ENCODE data around the gene CLCN3.
"Not testable (repeated sequence)": the region's sequence is repeated elsewhere in the genome, so short reads cannot be mapped to it uniquely, and the experiment has no call there.

CLCN3 gene

DNA sequence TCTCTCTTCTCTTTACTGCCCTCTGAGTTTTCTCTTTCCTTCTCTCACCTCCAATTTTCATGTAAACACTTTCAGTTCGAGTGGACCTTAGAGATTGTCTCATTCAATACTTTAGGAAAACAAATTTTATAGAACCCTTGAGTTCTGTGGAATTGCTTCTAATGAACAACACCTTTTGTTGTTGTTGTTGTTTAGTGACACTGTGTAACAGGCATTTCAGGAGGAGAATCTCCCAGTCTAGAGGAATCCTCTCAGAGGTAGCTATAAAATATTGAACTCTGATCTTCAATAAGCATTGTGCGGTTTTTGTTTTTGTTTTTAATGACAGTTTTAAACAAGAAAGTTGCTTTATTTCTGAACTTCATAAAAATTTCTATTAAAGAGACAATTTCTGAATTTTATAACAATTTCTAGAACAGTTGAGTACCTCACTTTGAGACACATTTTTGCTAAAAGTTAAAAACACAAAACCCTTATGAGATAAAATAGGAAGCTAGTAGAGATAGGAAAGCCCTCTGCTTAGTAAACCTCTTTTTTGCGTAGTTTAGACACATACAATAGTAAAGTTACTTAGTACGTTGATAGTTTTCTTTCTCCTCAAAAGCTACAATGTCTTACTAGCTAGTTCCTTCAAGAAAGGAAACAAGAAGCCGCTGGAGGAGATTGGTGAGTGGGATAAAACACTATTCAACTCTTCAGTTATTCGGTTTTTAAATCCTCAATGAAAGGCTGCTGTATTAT lies 38.8 kb downstream of the CLCN3 start:
- DNase-seq, result no peak

DNA sequence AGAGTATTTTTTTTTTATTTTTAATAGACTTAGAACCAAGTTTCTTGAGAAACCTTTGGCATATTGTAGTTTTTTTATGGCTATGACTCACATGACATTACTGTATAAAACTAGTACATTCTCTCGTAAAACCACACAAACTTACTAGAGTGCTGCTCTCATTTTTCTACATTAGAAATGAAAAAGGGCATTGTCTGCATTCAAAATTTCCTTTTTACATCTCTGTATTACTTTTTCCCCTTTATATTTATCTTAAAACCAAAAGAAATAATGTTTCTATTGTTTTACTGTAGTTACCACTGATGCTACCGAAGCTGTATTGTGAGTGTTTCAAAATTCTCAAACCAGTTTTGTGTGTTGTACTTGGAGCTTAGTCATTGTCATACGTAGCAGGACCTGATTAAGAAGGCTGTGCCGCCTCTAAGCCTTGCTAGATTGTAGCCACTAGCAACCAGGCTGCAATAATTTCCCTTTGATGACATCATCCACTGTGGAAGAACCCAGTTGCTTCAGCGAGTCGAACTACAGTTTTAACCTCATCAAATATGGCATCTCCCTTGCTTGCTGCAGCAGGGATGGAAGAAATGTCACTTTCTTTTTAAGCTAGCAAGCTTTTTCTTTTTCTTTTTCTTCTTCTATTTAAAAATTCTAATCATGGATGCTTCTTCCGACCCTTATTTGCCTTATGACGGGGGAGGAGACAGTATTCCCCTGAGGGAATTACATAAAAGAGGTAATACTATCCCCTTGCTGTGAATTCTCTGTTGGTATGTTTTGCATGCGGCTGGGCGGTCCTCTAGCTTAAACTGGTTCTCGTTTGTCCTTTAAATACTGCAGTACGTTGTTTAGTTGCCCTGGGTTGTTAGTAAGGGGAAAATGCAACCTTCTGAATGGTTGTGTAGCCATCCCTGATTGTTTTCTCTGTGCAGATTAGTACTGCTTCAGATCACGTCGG lies 39.6 kb downstream of the CLCN3 start:
- DNase-seq, result no peak

DNA sequence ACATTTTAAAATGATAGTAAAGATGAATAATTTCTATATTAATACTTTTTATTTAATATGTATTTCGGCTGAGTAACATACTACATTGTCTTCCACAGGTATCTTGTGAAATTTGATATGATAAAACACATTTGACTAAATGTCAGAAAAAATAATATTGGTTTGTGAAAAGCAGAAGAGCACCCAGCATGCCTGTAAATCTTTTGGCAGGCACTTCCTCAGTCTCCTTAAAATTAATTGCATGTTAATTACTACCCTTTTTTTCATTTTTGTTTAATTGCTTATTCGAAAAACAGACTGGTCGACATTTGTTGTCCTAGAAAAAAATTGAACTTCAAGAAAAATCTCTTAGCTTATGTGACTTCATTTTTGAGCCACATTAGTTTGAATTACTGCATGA lies 40.6 kb downstream of the CLCN3 start:
- no peak for DNase-seq

DNA sequence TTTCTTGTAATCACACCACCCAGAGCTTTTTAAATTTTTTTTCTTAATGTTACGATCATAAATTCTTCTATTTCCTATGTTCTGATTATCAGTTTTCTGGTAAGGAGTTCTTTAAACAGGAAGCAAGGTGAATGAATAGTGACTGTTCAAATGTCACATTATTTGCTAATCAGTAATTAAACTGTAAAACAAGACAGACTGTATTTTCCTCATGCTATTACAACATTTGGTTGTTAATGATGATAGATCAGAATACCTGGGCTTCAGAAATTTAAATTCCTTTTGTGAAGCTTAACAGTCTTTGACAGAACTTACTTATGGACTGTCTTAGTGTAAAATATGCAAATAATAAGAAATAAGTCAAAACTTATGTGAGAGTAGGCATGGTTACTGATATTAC lies 41.4 kb downstream of the CLCN3 start:
- no peak for DNase-seq

DNA sequence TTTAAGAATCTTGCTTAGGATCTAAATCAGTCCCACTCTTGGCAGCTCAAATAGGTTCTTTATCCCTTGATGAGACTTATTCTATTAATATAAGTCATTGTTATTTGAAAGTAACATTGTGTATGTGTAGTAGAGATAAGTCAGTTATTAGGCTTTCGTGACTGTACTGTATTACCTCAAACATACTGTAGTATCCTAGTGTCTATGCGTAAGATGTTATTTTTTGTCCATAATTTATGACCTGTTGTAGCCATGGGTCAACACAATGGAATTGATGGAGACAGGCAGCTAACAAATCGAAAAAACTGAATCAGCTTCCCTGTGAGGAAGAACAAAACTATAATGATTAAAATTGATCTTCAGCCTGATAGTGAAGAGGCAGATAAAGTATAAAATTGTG lies 41.8 kb downstream of the CLCN3 start:
- DNase-seq, result no peak

DNA sequence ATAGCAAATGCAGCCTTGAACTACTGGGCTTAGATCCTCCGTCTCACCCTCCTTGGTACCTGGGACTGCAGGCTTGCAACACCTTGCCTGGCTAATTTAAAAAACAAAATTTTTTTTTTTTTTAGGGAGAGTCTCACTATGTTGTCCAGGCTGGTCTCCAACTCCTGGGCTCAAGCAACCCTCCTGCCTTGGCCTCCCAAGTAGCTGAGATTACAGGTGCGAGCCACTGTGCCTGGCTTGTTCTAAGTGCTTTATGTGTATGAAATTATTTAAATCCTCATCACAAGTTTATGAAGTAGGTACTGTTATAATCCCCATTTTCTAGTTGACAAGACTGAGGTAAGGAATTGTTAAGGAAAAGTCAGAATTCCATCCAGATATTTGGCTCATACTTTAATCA lies 43.0 kb downstream of the CLCN3 start:
- no peak for DNase-seq

DNA sequence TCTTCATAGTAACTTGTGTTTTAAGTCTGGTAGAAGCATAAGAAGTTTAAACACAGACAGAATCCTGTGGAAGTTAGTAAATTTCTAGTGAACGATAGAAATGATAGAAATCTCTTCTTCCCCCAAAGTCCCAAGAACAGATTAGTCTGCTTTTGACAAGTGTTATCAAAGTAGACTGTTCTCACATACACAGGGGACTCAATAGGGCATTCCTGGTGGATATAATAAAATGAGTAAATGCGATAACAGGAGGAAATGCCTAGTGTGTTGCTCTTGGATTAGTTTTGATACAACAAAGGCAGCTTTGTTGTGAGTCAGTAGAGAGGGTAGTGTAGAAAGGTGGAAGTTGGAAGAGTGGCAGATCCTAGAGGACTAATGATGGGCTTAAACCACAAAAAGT lies 43.5 kb downstream of the CLCN3 start:
- no peak for DNase-seq

DNA sequence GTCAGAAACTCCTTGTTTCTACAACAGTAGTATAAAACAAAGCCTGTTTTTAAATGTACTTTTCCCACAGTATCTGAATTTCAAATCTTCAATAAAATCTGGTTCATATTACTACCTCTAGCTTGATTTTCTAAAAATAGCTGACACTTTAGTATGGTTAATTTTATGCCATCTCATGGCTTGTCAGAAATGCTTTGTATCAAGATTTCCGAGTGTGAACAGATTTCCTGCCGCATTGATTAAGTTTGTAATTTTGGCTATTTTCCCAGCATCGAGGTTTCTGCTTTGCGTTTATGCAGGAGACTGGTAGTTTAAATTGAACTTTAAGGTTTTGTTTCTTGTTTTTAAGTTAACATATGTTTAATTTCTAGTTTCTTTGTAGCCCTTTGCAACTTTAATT lies 44.2 kb downstream of the CLCN3 start:
- no peak for DNase-seq

DNA sequence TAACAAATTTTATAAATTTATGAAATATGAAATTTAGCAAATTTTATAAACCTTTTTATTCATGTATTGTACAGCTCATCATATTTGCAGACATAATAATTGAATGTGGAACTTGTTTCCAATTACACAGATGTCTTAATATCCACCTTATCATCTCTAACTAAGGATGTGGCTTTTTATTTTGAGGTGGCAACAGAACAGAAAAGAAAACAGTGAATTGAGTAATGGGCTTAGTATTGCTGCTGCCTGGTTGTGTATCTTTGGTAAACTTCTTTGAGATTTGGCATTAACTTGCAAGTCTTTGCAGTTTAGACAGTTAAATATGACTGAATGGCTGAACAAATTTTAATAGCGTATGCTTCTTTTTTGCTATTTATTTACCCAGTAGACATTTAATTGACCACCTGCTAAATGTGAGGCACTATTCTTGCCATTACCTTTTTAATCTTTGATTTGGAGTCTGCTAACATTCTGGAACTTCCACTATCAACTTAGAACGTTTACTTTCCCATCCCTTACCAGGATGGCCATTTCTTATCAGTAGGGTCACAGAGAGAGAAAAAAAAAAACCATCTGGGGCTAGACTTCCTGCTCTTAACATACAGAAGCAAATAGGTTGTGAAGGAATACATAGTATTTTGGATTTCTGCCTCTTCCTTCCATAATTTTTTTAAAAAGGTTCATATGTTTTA lies 44.8 kb downstream of the CLCN3 start:
- DNase-seq, result no peak

DNA sequence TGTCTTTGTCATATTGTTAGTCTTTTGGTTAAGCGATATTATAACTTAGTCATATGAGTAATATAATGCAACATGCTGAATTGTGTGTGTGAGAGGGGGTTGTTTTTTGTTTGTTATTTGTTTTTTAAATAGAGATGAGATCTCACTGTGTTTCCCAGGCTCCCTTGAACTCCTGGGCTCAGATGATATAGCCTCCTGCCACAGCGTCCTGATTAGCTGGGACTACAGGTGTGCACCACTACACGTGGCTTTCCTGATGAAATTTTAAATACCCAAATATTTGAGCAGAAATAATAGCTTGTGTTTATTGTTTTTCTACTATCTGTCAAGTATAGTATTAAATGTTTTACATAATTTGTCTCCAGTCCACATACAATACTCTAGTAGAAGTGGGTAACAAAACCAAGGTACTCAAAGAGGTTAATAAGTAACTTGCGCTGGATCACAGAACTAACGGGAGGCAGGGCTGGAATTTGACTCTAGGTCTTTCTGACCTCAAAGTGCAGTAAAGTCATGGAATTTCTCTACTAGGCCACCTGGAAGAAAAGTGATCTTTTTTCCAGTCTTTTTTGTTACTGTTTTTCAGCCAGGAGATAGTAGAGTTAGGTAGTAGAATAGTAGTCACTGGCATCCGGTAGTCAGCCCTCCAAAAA lies 47.8 kb downstream of the CLCN3 start:
- no peak for DNase-seq

DNA sequence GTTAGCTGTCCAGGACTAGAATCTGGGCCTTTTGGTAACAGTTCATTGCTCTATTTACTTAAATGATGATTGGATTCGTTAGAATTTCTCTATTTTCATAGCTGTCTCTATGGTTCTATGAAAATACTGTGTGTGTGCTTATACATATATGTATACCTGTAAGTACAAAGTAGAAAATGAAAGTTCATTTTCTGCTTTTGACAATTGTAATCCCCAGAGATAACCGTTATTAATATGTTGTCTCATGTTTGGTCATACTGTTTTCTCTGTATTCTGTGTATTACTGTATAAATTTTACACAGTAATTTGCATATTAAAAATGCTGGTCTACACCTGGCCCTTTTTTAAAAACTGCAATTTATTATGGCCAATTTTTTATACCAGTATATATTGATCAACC lies 55.4 kb downstream of the CLCN3 start:
- DNase-seq, result no peak

DNA sequence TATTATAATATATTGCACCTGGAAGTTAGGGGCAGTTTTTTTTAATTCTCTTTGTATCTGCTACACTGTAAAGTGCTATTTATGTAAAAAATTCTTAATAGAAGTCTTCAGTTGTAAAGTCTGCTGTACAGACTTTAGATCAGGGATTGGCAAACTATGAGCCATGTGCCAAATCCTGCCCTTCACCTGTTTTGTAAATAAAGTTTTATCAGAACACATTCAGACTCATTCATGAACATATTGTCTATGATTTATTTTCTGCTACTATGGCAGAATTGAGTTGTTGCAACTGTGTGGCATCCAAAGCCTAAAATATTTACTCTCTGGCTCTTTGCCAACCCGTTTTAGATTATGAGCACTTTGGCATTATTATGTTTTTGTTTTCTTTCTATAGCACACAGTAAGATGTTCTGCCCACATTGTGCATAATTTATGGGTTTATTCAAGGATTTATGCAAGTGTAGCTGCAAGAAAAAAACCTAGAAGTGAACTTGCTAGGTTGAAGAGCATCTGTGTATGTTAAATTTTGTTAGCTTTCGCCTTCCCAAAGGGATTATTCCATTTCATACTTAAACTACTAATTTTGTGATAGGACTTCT lies 56.9 kb downstream of the CLCN3 start:
- DNase-seq, result no peak

DNA sequence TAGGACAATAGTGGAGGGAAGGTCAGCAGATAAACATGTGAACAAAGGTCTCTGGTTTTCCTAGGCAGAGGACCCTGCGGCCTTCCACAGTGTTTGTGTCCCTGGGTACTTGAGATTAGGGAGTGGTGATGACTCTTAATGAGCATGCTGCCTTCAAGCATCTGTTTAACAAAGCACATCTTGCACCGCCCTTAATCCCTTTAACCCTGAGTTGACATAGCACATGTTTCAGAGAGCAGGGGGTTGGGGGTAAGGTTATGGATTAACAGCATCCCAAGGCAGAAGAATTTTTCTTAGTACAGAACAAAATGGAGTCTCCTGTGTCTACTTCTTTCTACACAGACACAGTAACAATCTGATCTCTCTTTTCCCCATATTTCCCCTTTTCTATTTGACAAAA lies 58.1 kb downstream of the CLCN3 start:
- DNase-seq, result not testable (repeated sequence)

DNA sequence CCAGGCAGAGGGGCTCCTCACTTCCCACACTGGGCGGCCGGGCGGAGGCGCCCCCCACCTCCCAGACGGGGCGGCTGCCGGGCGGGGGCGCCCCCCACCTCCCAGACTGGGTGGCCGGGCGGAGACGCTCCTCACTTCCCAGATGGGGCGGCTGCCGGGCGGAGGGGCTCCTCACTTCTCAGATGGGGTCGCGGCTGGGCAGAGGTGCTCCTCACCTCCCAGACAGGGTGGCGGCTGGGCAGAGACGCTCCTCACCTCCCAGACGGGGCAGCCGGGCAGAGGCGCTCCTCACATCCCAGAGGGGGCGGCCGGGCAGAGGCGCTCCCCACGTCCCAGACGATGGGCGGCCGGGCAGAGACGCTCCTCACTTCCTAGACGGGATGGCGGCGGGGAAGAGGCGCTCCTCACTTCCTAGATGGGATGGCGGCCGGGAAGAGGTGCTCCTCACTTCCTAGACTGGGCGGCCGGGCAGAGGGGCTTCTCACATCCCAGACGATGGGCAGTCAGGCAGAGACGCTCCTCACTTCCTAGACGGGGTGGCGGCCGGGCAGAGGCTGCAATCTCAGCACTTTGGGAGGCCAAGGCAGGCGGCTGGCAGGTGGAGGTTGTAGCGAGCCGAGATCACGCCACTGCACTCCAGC lies 58.7 kb downstream of the CLCN3 start:
- DNase-seq, result not testable (repeated sequence)

DNA sequence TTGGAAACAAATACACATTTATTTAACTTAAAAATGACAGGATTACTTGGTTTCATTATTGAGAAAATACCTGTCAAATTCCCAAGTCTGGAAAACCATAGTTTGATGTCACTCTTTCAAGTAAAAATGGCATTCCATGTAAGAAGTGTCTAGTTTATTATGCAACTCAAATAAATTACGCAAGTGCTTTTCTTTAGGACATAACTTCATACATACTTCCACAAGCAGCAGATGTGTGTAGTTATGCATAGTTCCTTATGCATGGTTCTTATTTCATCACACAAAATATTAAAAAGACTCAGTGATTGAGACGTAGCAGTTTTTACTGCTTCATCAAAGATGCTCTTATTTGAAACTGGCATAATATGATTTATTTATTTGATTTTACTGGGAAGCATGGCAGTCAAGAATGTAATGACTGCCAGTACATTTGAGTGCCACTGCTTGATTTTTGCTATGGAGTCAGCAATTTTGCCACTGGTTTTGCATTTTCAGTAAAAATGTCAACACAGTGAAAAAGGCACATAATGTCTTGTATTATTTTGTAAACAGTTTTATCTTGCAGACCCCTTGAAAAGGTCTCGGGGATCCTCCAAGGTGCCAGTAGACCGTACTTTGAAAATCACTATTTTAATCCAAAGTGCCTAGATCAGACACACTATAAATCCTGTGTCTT lies 62.1 kb downstream of the CLCN3 start:
- DNase-seq, result no peak

DNA sequence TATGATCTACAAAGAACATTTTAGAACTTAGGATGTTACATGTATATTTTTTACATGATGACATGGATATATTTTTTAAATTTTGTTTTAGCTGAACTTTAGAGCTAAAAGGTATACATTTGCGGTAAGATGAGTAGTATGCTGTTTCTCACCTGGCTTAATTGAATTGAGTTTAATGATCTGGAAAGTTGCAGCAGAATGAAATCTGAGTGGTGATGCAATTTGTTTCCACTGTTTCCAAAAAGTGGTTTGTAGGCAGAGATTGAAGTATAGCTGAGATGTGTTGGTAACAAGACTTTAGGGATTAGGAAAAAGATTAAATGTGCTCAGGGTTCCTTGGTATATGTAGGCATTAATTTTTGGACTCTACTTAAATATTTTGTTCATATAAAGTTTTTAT lies 69.3 kb downstream of the CLCN3 start:
- DNase-seq, result no peak

DNA sequence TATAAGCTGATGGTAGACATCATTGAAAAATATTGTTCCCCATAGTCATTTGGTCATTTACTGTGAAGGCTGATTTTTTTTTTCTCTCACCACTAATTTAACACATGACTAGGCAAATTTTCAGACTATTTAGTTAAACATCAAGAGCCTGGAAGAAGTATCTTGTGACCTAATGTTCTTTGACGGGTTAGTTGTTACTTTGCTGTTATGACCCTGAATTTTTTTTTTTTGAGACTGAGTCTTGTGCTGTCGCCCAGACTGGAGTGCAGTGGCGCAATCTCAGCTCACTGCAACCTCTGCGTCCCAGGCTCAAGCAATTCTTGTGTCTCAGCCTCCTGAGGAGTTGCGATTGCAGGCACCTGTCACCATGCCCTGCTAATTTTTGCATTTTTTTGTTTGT lies 70.4 kb downstream of the CLCN3 start:
- no peak for DNase-seq

DNA sequence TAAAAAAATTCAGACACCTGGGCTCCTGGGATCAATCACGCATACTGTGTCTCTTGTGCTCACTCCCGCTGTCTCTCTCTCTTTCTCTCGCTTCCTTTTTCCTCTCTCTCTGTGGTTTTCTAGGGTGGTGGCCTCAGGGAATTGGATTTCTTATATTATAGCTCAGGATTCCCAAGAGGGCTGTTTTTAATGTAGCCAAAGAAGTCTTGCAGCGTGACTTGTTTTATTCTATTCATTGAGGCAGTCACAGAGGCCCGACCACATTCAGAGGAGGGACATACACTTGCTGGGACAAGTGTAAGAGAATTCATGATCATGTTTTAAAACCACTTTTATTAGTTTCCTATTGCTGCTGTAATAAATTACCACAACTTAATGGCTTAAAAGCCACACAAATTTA lies 78.0 kb downstream of the CLCN3 start:
- DNase-seq, result no peak

DNA sequence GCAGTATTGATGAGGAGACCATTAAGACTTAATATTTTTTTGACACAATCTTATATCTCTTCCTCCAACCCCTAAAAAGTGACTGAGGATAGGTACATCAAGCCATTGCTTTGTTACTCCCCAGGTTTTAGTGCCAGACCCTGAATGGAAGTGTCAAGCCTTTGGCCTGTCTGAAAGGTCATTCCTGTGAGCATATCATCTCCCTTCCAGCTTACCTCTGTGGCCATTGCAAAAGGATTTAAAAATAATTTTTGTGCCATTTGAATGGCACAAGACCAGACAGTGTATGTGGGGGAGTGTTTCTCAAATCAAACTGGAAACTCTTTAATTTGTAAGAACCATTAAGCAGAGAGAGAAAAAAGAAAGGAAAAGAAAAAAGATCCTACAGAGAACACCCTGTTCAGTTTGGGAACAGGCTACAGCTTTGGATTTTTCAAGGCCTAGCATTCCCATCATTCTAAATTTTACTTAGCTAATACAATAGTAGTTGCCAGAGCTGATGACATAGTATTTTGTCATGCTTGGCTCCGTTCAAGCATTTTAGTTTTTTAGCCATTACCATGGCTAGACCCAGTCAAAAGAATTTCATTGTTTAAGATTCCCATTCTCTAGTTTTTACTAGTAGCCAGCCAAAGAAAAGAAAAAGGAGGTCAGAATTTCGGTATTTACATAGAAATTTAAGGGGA lies 87.7 kb downstream of the CLCN3 start:
- no peak for DNase-seq

DNA sequence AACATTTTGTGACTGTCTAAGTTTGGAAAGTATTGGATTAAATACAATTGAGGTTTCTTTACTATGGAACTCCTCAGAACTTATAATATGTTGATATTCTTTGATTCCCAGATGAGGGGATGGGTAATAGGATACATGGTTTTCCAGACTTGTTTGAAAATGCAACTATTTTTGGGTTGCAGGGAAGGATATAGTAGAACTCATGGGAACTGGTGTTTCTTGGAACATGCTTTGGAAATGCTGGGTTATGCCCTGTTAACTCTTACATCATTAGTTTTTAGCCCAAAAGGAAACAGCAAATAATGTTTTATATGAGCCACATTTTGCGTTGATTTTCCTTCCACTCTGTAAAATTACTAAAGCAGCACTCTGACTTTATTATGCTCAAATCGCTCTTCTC lies 95.4 kb downstream of the CLCN3 start:
- DNase-seq, result no peak

DNA sequence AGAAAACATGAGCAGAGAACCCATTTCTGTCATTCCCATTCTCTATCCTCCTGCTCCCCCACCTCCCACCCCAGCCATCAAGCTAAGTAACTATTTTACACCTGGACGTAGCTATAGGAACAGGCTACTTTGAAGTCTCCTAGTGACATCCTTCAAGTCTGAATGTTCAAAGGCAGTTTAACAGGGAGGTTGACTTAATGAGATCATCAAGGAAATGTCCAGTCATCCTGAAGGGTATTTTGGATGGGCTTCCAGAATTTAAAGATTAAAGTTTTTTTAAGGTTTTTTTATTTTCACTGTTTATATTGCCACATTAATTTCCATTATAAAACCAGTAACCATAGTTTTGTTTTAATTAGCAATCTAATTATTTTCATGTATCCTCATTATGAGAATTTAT lies 96.3 kb downstream of the CLCN3 start:
- no peak for DNase-seq
